Renal pelvis (tissue), 12 donors: Measurements from ENCODE around the gene DCAF8L1. TPM values are rescaled to one million over a fixed set of nuclear protein-coding genes. Genes with fewer than 3 reads are reported as not detected.
"Not testable (repeated sequence)": the region's sequence is repeated elsewhere in the genome, so short reads cannot be mapped to it uniquely, and the experiment has no call there.

Experiments
- DNase-seq: peaks from one replicate; pipeline ENCODE4 v3.0.0-alpha.2; 2013
- long read RNA-seq, 16 experiments: transcript quantifications; one replicate each; lab custom pipeline, GENCODE V29; 2026
- polyA plus RNA-seq, 3 donors: library from polyadenylated mRNA; unstranded; fragments of 120-200 nt; gene quantifications; one replicate each; pipeline ENCODE4 v1.2.1, GENCODE V29; 2013; ENCODE audit not compliant: insufficient read length in 3 of 3

DCAF8L1 gene
- not detected for polyA plus RNA-seq
- long read RNA-seq, donor 1, result 0 reads
- long read RNA-seq, donor 2, result 0 reads
- long read RNA-seq, donor 3, result 0 reads
- long read RNA-seq, donor 4, result 0 reads
- long read RNA-seq, donor 5, result 0 reads
- long read RNA-seq, donor 6, result 0 reads
- long read RNA-seq, donor 7, result 0 reads
- long read RNA-seq, donor 8, result 0 reads
- long read RNA-seq, donor 9, result 0 reads
- long read RNA-seq, donor 10, result 0 reads
- long read RNA-seq, donor 11, result 0 reads
- long read RNA-seq, donor 12, result 0 reads
- long read RNA-seq, donor 13, result 0 reads
- long read RNA-seq, donor 14, result 0 reads
- long read RNA-seq, donor 15, result 0 reads
- long read RNA-seq, donor 16, result 0 reads

- no peak for DNase-seq
These were observed at the start of gene DCAF8L1 for GRCh38 chrX:27981349-27981748. DCAF8L1 (minus strand) TSS chrX:27981449; CDS start chrX:27981334, 115 bp downstream.

GRCh38 chrX:28022371-28022770, 41.1 kb upstream of the DCAF8L1 start:
- no peak for DNase-seq

GRCh38 chrX:28016823-28017222, 35.6 kb upstream of the DCAF8L1 start:
- no peak for DNase-seq

GRCh38 chrX:28015993-28016392, 34.7 kb upstream of the DCAF8L1 start:
- DNase-seq, result no peak

- no peak for DNase-seq
These were observed 29.6 kb upstream of the DCAF8L1 start for GRCh38 chrX:28010875-28011274.

- DNase-seq, result no peak
These were observed 17.4 kb upstream of the DCAF8L1 start for GRCh38 chrX:27998666-27999065.

GRCh38 chrX:27997622-27998021, 16.4 kb upstream of the DCAF8L1 start:
- DNase-seq, result no peak

GRCh38 chrX:27996132-27996531, 14.9 kb upstream of the DCAF8L1 start:
- no peak for DNase-seq

GRCh38 chrX:27995611-27996010, 14.4 kb upstream of the DCAF8L1 start:
- no peak for DNase-seq

- DNase-seq, result no peak
These were observed 6.8 kb upstream of the DCAF8L1 start for GRCh38 chrX:27987862-27988646.

- DNase-seq, result not testable (repeated sequence)
These were observed 4.3 kb downstream of the DCAF8L1 start for GRCh38 chrX:27976934-27977333.

- DNase-seq, result no peak
These were observed 5.0 kb downstream of the DCAF8L1 start for GRCh38 chrX:27976284-27976683.

GRCh38 chrX:27968878-27969277, 12.4 kb downstream of the DCAF8L1 start:
- no peak for DNase-seq

- DNase-seq, result no peak
These were observed 12.9 kb downstream of the DCAF8L1 start for GRCh38 chrX:27968352-27968751.

- DNase-seq, result no peak
These were observed 14.3 kb downstream of the DCAF8L1 start for GRCh38 chrX:27966955-27967354.

- DNase-seq, result no peak
These were observed 14.8 kb downstream of the DCAF8L1 start for GRCh38 chrX:27966492-27966891.

GRCh38 chrX:27965348-27965747, 15.9 kb downstream of the DCAF8L1 start:
- DNase-seq, result not testable (repeated sequence)

GRCh38 chrX:27964432-27964831, 16.8 kb downstream of the DCAF8L1 start:
- DNase-seq, result no peak

- not testable (repeated sequence) for DNase-seq
These were observed 20.8 kb downstream of the DCAF8L1 start for GRCh38 chrX:27960410-27960809.

GRCh38 chrX:27953171-27953570, 28.1 kb downstream of the DCAF8L1 start:
- no peak for DNase-seq

GRCh38 chrX:27933361-27933760, 47.9 kb downstream of the DCAF8L1 start:
- no peak for DNase-seq
